SK-N-SH treated with all-trans-retinoic acid at 6 μM for 48 hours (cell line): ENCODE data around the gene CHSY1.

Experiments used
- CSDC2 ChIP-seq: fragments of 250-450 bp; sonication (Bioruptor Pico); IDR thresholded peaks from 2 replicates; pipeline ENCODE4 v1.5.0; 2020; ENCODE audit warnings: mild to moderate bottlenecking, moderate library complexity
- CSRNP3 ChIP-seq: fragments of 250-450 bp; sonication (Bioruptor Pico); IDR thresholded peaks from 2 replicates; pipeline ENCODE4 v1.5.1; 2021; ENCODE audit warnings: mild to moderate bottlenecking, moderate library complexity
- ESRRG ChIP-seq: fragments of 250-450 bp; sonication (Bioruptor Pico); IDR thresholded peaks from 2 replicates; pipeline ENCODE4 v1.6.1; 2021; ENCODE audit warnings: mild to moderate bottlenecking
- GLIS3 ChIP-seq: fragments of 250-450 bp; sonication (Bioruptor Pico); IDR thresholded peaks from 2 replicates; pipeline ENCODE4 v1.5.0; 2020; ENCODE audit warnings: mild to moderate bottlenecking, moderate library complexity
- PATZ1 ChIP-seq: fragments of 250-450 bp; sonication (Bioruptor Pico); IDR thresholded peaks from 2 replicates; pipeline ENCODE4 v1.8.0; 2020; ENCODE audit warnings: mild to moderate bottlenecking, moderate library complexity, borderline replicate concordance
- RARB ChIP-seq: fragments of 250-450 bp; sonication (Bioruptor Pico); IDR thresholded peaks from 2 replicates; pipeline ENCODE4 v1.8.0; 2021; ENCODE audit warnings: mild to moderate bottlenecking, moderate library complexity
- SNAI2 ChIP-seq: fragments of 250-450 bp; sonication (Bioruptor Pico); IDR thresholded peaks from 2 replicates; pipeline ENCODE4 v1.5.0; 2020; ENCODE audit warnings: mild to moderate bottlenecking, moderate library complexity
- TSHZ2 ChIP-seq: fragments of 250-450 bp; sonication (Bioruptor Pico); IDR thresholded peaks from 2 replicates; pipeline ENCODE4 v1.5.0; 2020; ENCODE audit warnings: mild to moderate bottlenecking, moderate library complexity
- ZFP3 ChIP-seq: fragments of 250-450 bp; sonication (Bioruptor Pico); IDR thresholded peaks from 2 replicates; pipeline ENCODE4 v1.5.0; 2020; ENCODE audit warnings: mild to moderate bottlenecking, moderate library complexity
- ZFP30 ChIP-seq: fragments of 450-650 bp; formaldehyde crosslinking; IDR thresholded peaks from 2 replicates; pipeline ENCODE4 v1.5.0; 2022; ENCODE audit warnings: mild to moderate bottlenecking, moderate library complexity
- ZNF8 ChIP-seq: fragments of 450-650 bp; formaldehyde crosslinking; IDR thresholded peaks from 2 replicates; pipeline ENCODE4 v1.5.0; 2020; ENCODE audit warnings: mild to moderate bottlenecking, moderate library complexity

GRCh38 chr15:101213570-101213969, 38.3 kb downstream of the CHSY1 start:
- TF ChIP-seq SNAI2 (CRISPR knock-in tag) (no peak), RARB (CRISPR knock-in tag) (no peak), PATZ1 (no peak), CSRNP3 (CRISPR knock-in tag) (no peak), ZNF8 (CRISPR knock-in tag) (no peak), ZFP3 (CRISPR knock-in tag) (no peak), ESRRG (no peak), GLIS3 (no peak), TSHZ2 (no peak), CSDC2 (no peak), ZFP30 (CRISPR knock-in tag) (no peak)
